A673 (cell line): ENCODE measurements around the gene PIP4K2A.
"Not testable (repeated sequence)": the region's sequence is repeated elsewhere in the genome, so short reads cannot be mapped to it uniquely, and the experiment has no call there.

ENCODE experiments used
- CTCF ChIP-seq: fragments of 300-800, 200-600 bp; sonication (generic); conservative IDR thresholded peaks from 2 replicates; pipeline ENCODE4 v1.5.1; 2017; ENCODE audit warnings: low read depth, mild to moderate bottlenecking, antibody characterized with exemption, low read length, moderate library complexity, mixed read lengths
- EZH2 ChIP-seq: fragments of 200-600 bp; sonication (generic); IDR thresholded peaks from 2 replicates; pipeline ENCODE4 v1.6.1; 2017; ENCODE audit warnings: borderline replicate concordance, low read depth, mild to moderate bottlenecking, mixed read lengths, antibody characterized with exemption, low read length; ENCODE audit not compliant: poor library complexity, severe bottlenecking

GRCh38 chr10:22520645-22521044 is 193.7 kb downstream of the PIP4K2A start:
- TF ChIP-seq CTCF, EZH2: not testable (repeated sequence)
